ENCODE data around the gene PSMB10. TPM values are rescaled to one million over a fixed set of nuclear protein-coding genes. Genes with fewer than 3 reads are reported as not detected.

The PSMB10 gene
- total RNA-seq, 1 donor from 2014 or later = 55.8 TPM

- peaks cover 30% of the 10 kb centered on the region for H3K36me3 ChIP-seq
- H3K4me3 ChIP-seq = no peak overlapping the region
- intact Hi-C loops (cut with micrococcal nuclease) = no loop called here
Observed at GRCh38 chr16:67932462-67932840, 4.2 kb downstream of the PSMB10 start.

GRCh38 chr16:67931712-67932461, 4.8 kb downstream of the PSMB10 start, which contains the start of gene CTRL:
TSS of gene CTRL (minus strand) at chr16:67931862. CDS start at chr16:67931852, 10 bp downstream.
- TF ChIP-seq CTCF (IDR thresholded peaks at IDR 0.05; ENCODE audit: borderline replicate concordance) = no peak
- no peaks in the 10 kb centered on the region for H3K27me3 ChIP-seq (ENCODE audit: low read depth)
- peaks cover 34% of the 10 kb centered on the region for H3K36me3 ChIP-seq
- no peak within 1 kb of the TSS for H3K27ac ChIP-seq (replicated peaks)
- DNase-seq = no peak
- peaks cover 41% of the 10 kb centered on the region for H3K4me1 ChIP-seq
- H3K4me3 ChIP-seq = no peak within 1 kb of the TSS
- no peaks in the 10 kb centered on the region for H3K9me3 ChIP-seq (replicated peaks)
- intact Hi-C loops (cut with micrococcal nuclease) = no loop called here

More at GRCh38 chr16:67932462-67932840, 4.2 kb downstream of the PSMB10 start:
- no peak overlapping the region for H3K27ac ChIP-seq (replicated peaks)
- TF ChIP-seq CTCF (IDR thresholded peaks at IDR 0.05; ENCODE audit: borderline replicate concordance) = no peak
- DNase-seq = no peak
- no peaks in the 10 kb centered on the region for H3K27me3 ChIP-seq (ENCODE audit: low read depth)
- H3K9me3 ChIP-seq (replicated peaks) = no peaks in the 10 kb centered on the region
- peaks cover 44% of the 10 kb centered on the region for H3K4me1 ChIP-seq

GRCh38 chr16:67930678-67931211, 5.9 kb downstream of the PSMB10 start:
- DNase-seq = no peak
- intact Hi-C loops (cut with micrococcal nuclease) = no loop called here
- Histone ChIP-seq H3K36me3 (peaks cover 34% of the 10 kb centered on the region), H3K27me3 (ENCODE audit: low read depth) (no peaks in the 10 kb centered on the region), H3K4me3 (no peak overlapping the region), H3K9me3 (replicated peaks) (no peaks in the 10 kb centered on the region), H3K4me1 (peaks cover 41% of the 10 kb centered on the region), H3K27ac (replicated peaks) (no peak overlapping the region)
- no peak for TF ChIP-seq CTCF (IDR thresholded peaks at IDR 0.05; ENCODE audit: borderline replicate concordance)

DNA sequence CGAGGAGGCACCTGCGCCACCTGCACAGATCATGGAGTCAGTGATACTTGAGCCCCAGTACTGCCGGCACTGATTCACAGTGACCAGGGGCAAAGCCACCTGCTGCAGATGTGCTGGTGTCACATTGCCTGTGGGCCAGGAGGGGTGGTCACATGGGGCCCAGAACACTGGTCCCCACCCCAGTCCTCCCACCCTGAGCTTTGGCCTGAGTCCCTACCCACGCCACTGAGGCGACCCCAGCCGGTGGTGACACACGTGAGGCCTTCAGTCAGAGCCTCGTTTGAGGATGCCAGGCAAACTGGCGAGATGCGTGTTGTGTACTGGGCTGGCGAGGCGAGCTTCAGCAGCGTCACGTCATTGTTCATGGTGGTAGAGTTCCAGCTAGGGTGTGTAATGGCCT, 6.5 kb downstream of the PSMB10 start:
- Histone ChIP-seq H3K27ac (replicated peaks) (no peak overlapping the region), H3K4me3 (no peak overlapping the region), H3K9me3 (replicated peaks) (no peaks in the 10 kb centered on the region), H3K27me3 (ENCODE audit: low read depth) (no peaks in the 10 kb centered on the region), H3K4me1 (peaks cover 42% of the 10 kb centered on the region), H3K36me3 (peaks cover 34% of the 10 kb centered on the region)
- TF ChIP-seq CTCF (IDR thresholded peaks at IDR 0.05; ENCODE audit: borderline replicate concordance) = no peak
- no peak for DNase-seq
- intact Hi-C loops (cut with micrococcal nuclease) = no loop called here

DNA sequence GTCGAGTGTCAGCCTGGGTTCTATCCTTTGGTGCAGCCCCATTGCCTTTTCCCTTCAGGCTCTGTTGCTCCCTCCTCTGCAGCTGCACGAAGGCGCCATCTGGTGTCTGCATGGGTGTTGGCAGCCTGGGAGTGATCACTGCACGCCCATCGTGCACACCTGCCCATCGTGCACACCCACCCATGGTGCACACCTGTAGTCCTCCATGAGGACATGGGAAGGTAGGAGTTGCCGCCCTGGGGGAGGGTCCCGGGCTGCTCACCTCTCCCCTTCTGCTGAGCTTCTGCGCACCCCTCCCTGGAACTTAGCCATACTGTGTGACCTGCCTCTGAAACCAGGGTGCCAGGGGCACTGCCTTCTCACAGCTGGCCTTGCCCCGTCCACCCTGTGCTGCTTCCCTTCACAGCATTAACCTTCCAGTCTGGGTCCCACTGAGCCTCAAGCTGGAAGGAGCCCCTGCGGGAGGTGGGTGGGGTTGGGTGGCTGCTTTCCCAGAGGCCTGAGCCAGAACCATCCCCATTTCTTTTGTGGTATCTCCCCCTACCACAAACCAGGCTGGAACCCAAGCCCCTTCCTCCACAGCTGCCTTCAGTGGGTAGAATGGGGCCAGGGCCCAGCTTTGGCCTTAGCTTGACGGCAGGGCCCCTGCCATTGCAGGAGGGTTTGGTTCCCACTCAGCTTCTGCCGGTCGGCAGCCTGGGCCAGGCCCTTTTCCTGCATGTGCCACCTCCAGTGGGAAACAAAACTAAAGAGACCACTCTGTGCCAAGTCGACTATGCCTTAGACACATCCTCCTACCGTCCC, 7.9 kb downstream of the PSMB10 start:
- Histone ChIP-seq H3K9me3 (replicated peaks) (no peaks in the 10 kb centered on the region), H3K4me3 (no peak overlapping the region), H3K36me3 (peaks cover 30% of the 10 kb centered on the region), H3K27ac (replicated peaks) (no peak overlapping the region), H3K4me1 (peaks cover 41% of the 10 kb centered on the region), H3K27me3 (ENCODE audit: low read depth) (no peaks in the 10 kb centered on the region)
- DNase-seq = peak; percentile 65
- intact Hi-C loops (cut with micrococcal nuclease) = no loop called here
- TF ChIP-seq CTCF (IDR thresholded peaks at IDR 0.05; ENCODE audit: borderline replicate concordance) = peak; percentile 91

All from left ventricle myocardium inferior (tissue), 1 donor.